HG03066 (cell line): ENCODE data around the gene AMER3.
"Not testable (repeated sequence)": the region's sequence is repeated elsewhere in the genome, so short reads cannot be mapped to it uniquely, and the experiment has no call there.

ENCODE experiments used
- ATAC-seq: cut with Tn5 transposase; IDR thresholded peaks from one replicate; pipeline ENCODE4 v1.9.1; 2021; ENCODE audit warnings: low read depth; ENCODE audit not compliant: unreplicated experiment

The AMER3 gene

GRCh38 chr2:130755256-130756052, at the start of gene AMER3:
Gene AMER3 (plus strand): TSS chr2:130755540. CDS start chr2:130762073, 6,533 bp downstream.
- ATAC-seq: no peak

- ATAC-seq: not testable (repeated sequence)
Measured at GRCh38 chr2:130714795-130715194, 40.5 kb upstream of the AMER3 start.

GRCh38 chr2:130720036-130720435, 35.3 kb upstream of the AMER3 start:
- no peak for ATAC-seq

GRCh38 chr2:130720528-130720927, 34.8 kb upstream of the AMER3 start:
- no peak for ATAC-seq

- ATAC-seq: no peak
Measured at GRCh38 chr2:130724455-130724854, 30.9 kb upstream of the AMER3 start.

GRCh38 chr2:130726614-130727180, 28.6 kb upstream of the AMER3 start:
- ATAC-seq: no peak

- peak; percentile 90 for ATAC-seq
Measured at GRCh38 chr2:130727286-130727924, 27.9 kb upstream of the AMER3 start.

- ATAC-seq: peak; percentile 7
Measured at GRCh38 chr2:130728007-130728454, 27.3 kb upstream of the AMER3 start.

GRCh38 chr2:130728549-130729316, 26.6 kb upstream of the AMER3 start, which contains the start of gene GPR148:
Gene GPR148 (plus strand): TSS chr2:130729070. CDS start chr2:130729152, 82 bp downstream.
- ATAC-seq: no peak

GRCh38 chr2:130729322-130730299, 25.7 kb upstream of the AMER3 start:
- no peak for ATAC-seq

- not testable (repeated sequence) for ATAC-seq
Measured at GRCh38 chr2:130732257-130732656, 23.1 kb upstream of the AMER3 start.

GRCh38 chr2:130735200-130735599, 20.1 kb upstream of the AMER3 start:
- no peak for ATAC-seq

GRCh38 chr2:130736487-130736886, 18.9 kb upstream of the AMER3 start:
- no peak for ATAC-seq

- ATAC-seq: no peak
Measured at GRCh38 chr2:130737592-130737991, 17.7 kb upstream of the AMER3 start.

- no peak for ATAC-seq
Measured at GRCh38 chr2:130740671-130741070, 14.7 kb upstream of the AMER3 start.

- ATAC-seq: no peak
Measured at GRCh38 chr2:130743278-130743677, 12.1 kb upstream of the AMER3 start.

GRCh38 chr2:130744287-130745117, 10.8 kb upstream of the AMER3 start:
- ATAC-seq: no peak

- ATAC-seq: no peak
Measured at GRCh38 chr2:130749078-130749477, 6.3 kb upstream of the AMER3 start.

GRCh38 chr2:130749641-130750040, 5.7 kb upstream of the AMER3 start:
- ATAC-seq: no peak
